Endothelial cell of umbilical vein (primary cell): ENCODE data around the gene C1QA.

Experiments
- CTCF ChIP-seq, 2 donors: IDR thresholded peaks; 1 replicate in 1 of 2; 2 replicates in 1 of 2; pipeline ENCODE4 v1.5.1; 2011; ENCODE audit warnings: low read length in 2 of 2, mild to moderate bottlenecking in 2 of 2, moderate library complexity in 2 of 2, control low read depth in 1 of 2, inconsistent platforms in 1 of 2, low read depth in 1 of 2; ENCODE audit not compliant: insufficient read depth in 1 of 2; ENCODE audit errors: extremely low read depth in 1 of 2
- POLR2AphosphoS5 ChIP-seq: IDR thresholded peaks from 2 replicates; pipeline ENCODE4 v1.6.1; 2012; ENCODE audit warnings: low read depth, mild to moderate bottlenecking, control low read depth, low read length, moderate library complexity; ENCODE audit not compliant: insufficient read depth

GRCh38 chr1:22619252-22619651, 17.2 kb upstream of the C1QA start:
- TF ChIP-seq CTCF (IDR thresholded peaks at IDR 0.05; ENCODE audit: extremely low read depth in 1 of 2, insufficient read depth in 1 of 2, low read depth in 1 of 2, low read length in 2 of 2) (no peak), POLR2AphosphoS5 (no peak)
